Right atrium auricular region (tissue), 2 donors: ENCODE results near the gene SLIT1. TPM values are rescaled to one million over a fixed set of nuclear protein-coding genes. Genes with fewer than 3 reads are reported as not detected.

Source experiments
- DNase-seq: peaks from one replicate; pipeline ENCODE4 v3.0.0-alpha.2; 2019; ENCODE audit warnings: low spot score
- H3K27ac ChIP-seq, 2 donors: fragments of 200-600 bp; sonication (generic); 1 replicate in 1 of 2; 2 replicates in 1 of 2; pipeline ENCODE4 v1.5.1; 2016 to 2019
- H3K27me3 ChIP-seq, 2 donors: fragments of 200-600 bp; sonication (generic); one replicate each; pipeline versions ENCODE4 v1.5.1 to v1.6.0; 2017 to 2019
- H3K36me3 ChIP-seq: fragments of 200-600 bp; sonication (generic); one replicate; pipeline ENCODE4 v1.5.1; 2016
- H3K4me1 ChIP-seq, 2 donors: fragments of 200-600 bp; sonication (generic); one replicate each; pipeline versions ENCODE4 v1.5.1 to v1.6.0; 2017 to 2019
- H3K4me3 ChIP-seq, 2 donors: fragments of 200-600 bp; sonication (generic); 1 replicate in 1 of 2; 2 replicates in 1 of 2; pipeline ENCODE4 v1.5.1; 2017 to 2019; ENCODE audit warnings: mild to moderate bottlenecking in 1 of 2, moderate library complexity in 1 of 2
- H3K9me3 ChIP-seq, 2 donors: fragments of 200-600 bp; sonication (generic); one replicate each; pipeline ENCODE4 v1.5.1; 2019
- CTCF ChIP-seq, 2 donors: fragments of 200-600 bp; sonication (generic); IDR thresholded peaks; one replicate each; pipeline ENCODE4 v1.5.1; 2019; ENCODE audit warnings: antibody characterized with exemption in 2 of 2
- total RNA-seq, 2 donors: library from RNA; depleted of rRNA; stranded (reverse); fragments of >200 nt; gene quantifications; one replicate each; pipeline ENCODE4 v1.1.0, GENCODE V29; 2016

Gene SLIT1
- not detected for total RNA-seq

GRCh38 chr10:97185326-97186058 lies at the start of gene SLIT1:
Gene SLIT1 (minus strand): TSS chr10:97185959. CDS start chr10:97185674, 285 bp downstream.
- peak within 1 kb of the TSS in 1 of 2 donors; percentile 35 for H3K4me3 ChIP-seq

GRCh38 chr10:97235353-97235752 lies 49.6 kb upstream of the SLIT1 start:
- no peak for DNase-seq
- H3K4me3 ChIP-seq, result no peak overlapping the region
- H3K27ac ChIP-seq, result no peak overlapping the region
- TF ChIP-seq CTCF (IDR thresholded peaks at IDR 0.05), result no peak
- H3K27me3 ChIP-seq, result no peaks in the 10 kb centered on the region
- H3K9me3 ChIP-seq, result no peaks in the 10 kb centered on the region
- no peaks in the 10 kb centered on the region for H3K36me3 ChIP-seq
- H3K4me1 ChIP-seq, result no peaks in the 10 kb centered on the region

More at GRCh38 chr10:97185326-97186058, at the start of gene SLIT1:
- no peak for DNase-seq
- Histone ChIP-seq H3K27me3 (peaks cover 0 to 7% of the 10 kb centered on the region in 2 donors), H3K9me3 (no peaks in the 10 kb centered on the region), H3K4me1 (peaks cover 0 to 12% of the 10 kb centered on the region in 2 donors), H3K36me3 (no peaks in the 10 kb centered on the region), H3K27ac (no peak within 1 kb of the TSS)
- TF ChIP-seq CTCF (IDR thresholded peaks at IDR 0.05), result no peak

GRCh38 chr10:97234400-97234799 lies 48.6 kb upstream of the SLIT1 start:
- DNase-seq, result no peak
- no peak overlapping the region for H3K27ac ChIP-seq
- no peaks in the 10 kb centered on the region for H3K36me3 ChIP-seq
- H3K4me3 ChIP-seq, result no peak overlapping the region
- H3K27me3 ChIP-seq, result no peaks in the 10 kb centered on the region
- TF ChIP-seq CTCF (IDR thresholded peaks at IDR 0.05), result peak in 1 of 2 donors; percentile 56
- H3K4me1 ChIP-seq, result no peaks in the 10 kb centered on the region
- H3K9me3 ChIP-seq, result no peaks in the 10 kb centered on the region

GRCh38 chr10:97230146-97230545 lies 44.4 kb upstream of the SLIT1 start:
- no peak for TF ChIP-seq CTCF (IDR thresholded peaks at IDR 0.05)
- no peak for DNase-seq
- Histone ChIP-seq H3K4me1 (no peaks in the 10 kb centered on the region), H3K27me3 (no peaks in the 10 kb centered on the region), H3K27ac (no peak overlapping the region), H3K9me3 (no peaks in the 10 kb centered on the region), H3K36me3 (peaks cover 5% of the 10 kb centered on the region), H3K4me3 (no peak overlapping the region)

- H3K36me3 ChIP-seq, result peaks cover 10% of the 10 kb centered on the region
- H3K9me3 ChIP-seq, result no peaks in the 10 kb centered on the region
- no peak overlapping the region for H3K27ac ChIP-seq
- H3K4me1 ChIP-seq, result no peaks in the 10 kb centered on the region
- H3K27me3 ChIP-seq, result no peaks in the 10 kb centered on the region
- TF ChIP-seq CTCF (IDR thresholded peaks at IDR 0.05), result no peak
- H3K4me3 ChIP-seq, result no peak overlapping the region
- no peak for DNase-seq
Measured at GRCh38 chr10:97229322-97230015, 43.7 kb upstream of the SLIT1 start.
